Tibial artery (tissue), 4 donors: ENCODE measurements around the gene S100A5.

ENCODE experiments used
- DNase-seq, 2 donors: peaks; one replicate each; pipeline ENCODE4 v3.0.0-alpha.2; 2019
- H3K27ac ChIP-seq, 2 donors: fragments of 200-600 bp; sonication (generic) in 1 of 2; 1 replicate in 1 of 2; 2 replicates in 1 of 2; pipeline ENCODE4 v1.5.1; 2018 to 2019; ENCODE audit warnings: mild to moderate bottlenecking in 1 of 2
- H3K27me3 ChIP-seq, 2 donors: fragments of 200-600 bp; sonication (generic) in 1 of 2; one replicate each; pipeline versions ENCODE4 v1.5.1 to v1.6.0; 2016 to 2019
- H3K36me3 ChIP-seq, 3 donors: fragments of 200-600 bp; sonication (generic) in 2 of 3; one replicate each; pipeline ENCODE4 v1.5.1; 2016 to 2019; ENCODE audit warnings: mild to moderate bottlenecking in 2 of 3
- H3K4me1 ChIP-seq, 4 donors: fragments of 200-600 bp; sonication (generic) in 2 of 4; 1 replicate in 3 of 4; 2 replicates in 1 of 4; pipeline ENCODE4 v1.5.1; 2016 to 2019
- H3K4me3 ChIP-seq, 2 donors: fragments of 200-600 bp; sonication (generic) in 1 of 2; 1 replicate in 1 of 2; 2 replicates in 1 of 2; pipeline ENCODE4 v1.5.1; 2018 to 2019; ENCODE audit warnings: mild to moderate bottlenecking in 2 of 2
- H3K9me3 ChIP-seq, 3 donors: fragments of 200-600 bp; sonication (generic) in 1 of 3; one replicate each; pipeline ENCODE4 v1.5.1; 2016 to 2019
- CTCF ChIP-seq, 2 experiments: fragments of 200-600 bp in 1 of 2; fragments of 450-650 bp in 1 of 2; IDR thresholded peaks; one replicate each; pipeline ENCODE4 v1.5.1; 2017 to 2019; ENCODE audit warnings: antibody characterized with exemption in 2 of 2, mild to moderate bottlenecking in 1 of 2, moderate library complexity in 1 of 2
- intact Hi-C: fragments of 100-400 bp; cut with DNase I; formaldehyde crosslinking; loops from one replicate; pipeline ENCODE4 v1.15.0; 2023; ENCODE audit warnings: low total_unique reads

S100A5 gene

GRCh38 chr1:153493343-153493960, 47.3 kb downstream of the S100A5 start:
- intact Hi-C loops: loop anchor here (5.0 kb wide), 1 partner anchor 141 kb away; no protein-coding TSS in a partner anchor
- TF ChIP-seq CTCF (IDR thresholded peaks at IDR 0.05): no peak
- no peaks in the 10 kb centered on the region for H3K36me3 ChIP-seq
- H3K9me3 ChIP-seq: no peaks in the 10 kb centered on the region
- no peak overlapping the region for H3K4me3 ChIP-seq
- H3K27ac ChIP-seq: peak overlapping the region; percentile 87 to 89
- no peaks in the 10 kb centered on the region for H3K27me3 ChIP-seq
- H3K4me1 ChIP-seq: peaks cover 0 to 59% (median 38%) of the 10 kb centered on the region in 4 donors
- no peak for DNase-seq

GRCh38 chr1:153490272-153491051, 50.3 kb downstream of the S100A5 start:
- Histone ChIP-seq H3K9me3 (no peaks in the 10 kb centered on the region), H3K27ac (peak overlapping the region; percentile 87 to 89), H3K4me1 (peaks cover 0 to 64% (median 45%) of the 10 kb centered on the region in 4 donors), H3K36me3 (no peaks in the 10 kb centered on the region), H3K4me3 (no peak overlapping the region), H3K27me3 (no peaks in the 10 kb centered on the region)
- intact Hi-C loops: loop anchor here (5.0 kb wide), 1 partner anchor 138 kb away; no protein-coding TSS in a partner anchor
- DNase-seq: peak; percentile 92
- TF ChIP-seq CTCF (IDR thresholded peaks at IDR 0.05): no peak

- H3K9me3 ChIP-seq: no peaks in the 10 kb centered on the region
- no peak for TF ChIP-seq CTCF (IDR thresholded peaks at IDR 0.05)
- DNase-seq: peak; percentile 71 to 89
- H3K4me1 ChIP-seq: peaks cover 0 to 57% (median 42%) of the 10 kb centered on the region in 4 donors
- H3K36me3 ChIP-seq: no peaks in the 10 kb centered on the region
- intact Hi-C loops: no loop called here
- H3K27ac ChIP-seq: peak overlapping the region; percentile 87 to 89
- no peaks in the 10 kb centered on the region for H3K27me3 ChIP-seq
- H3K4me3 ChIP-seq: no peak overlapping the region
Observed at GRCh38 chr1:153488731-153489130, 52.0 kb downstream of the S100A5 start.

GRCh38 chr1:153487707-153488106, 53.0 kb downstream of the S100A5 start:
- H3K4me1 ChIP-seq: peaks cover 0 to 47% (median 38%) of the 10 kb centered on the region in 4 donors
- intact Hi-C loops: no loop called here
- H3K9me3 ChIP-seq: no peaks in the 10 kb centered on the region
- TF ChIP-seq CTCF (IDR thresholded peaks at IDR 0.05): no peak
- H3K27me3 ChIP-seq: no peaks in the 10 kb centered on the region
- H3K36me3 ChIP-seq: no peaks in the 10 kb centered on the region
- no peak for DNase-seq
- peak overlapping the region in 1 of 2 donors; percentile 89 for H3K27ac ChIP-seq
- no peak overlapping the region for H3K4me3 ChIP-seq
